ENCODE data around the gene LAMTOR2.
"Not testable (repeated sequence)": the region's sequence is repeated elsewhere in the genome, so short reads cannot be mapped to it uniquely, and the experiment has no call there.

LAMTOR2 gene

GRCh38 chr1:156054500-156055280 lies at the start of gene LAMTOR2:
Gene LAMTOR2 (plus strand): TSS chr1:156054782. CDS start chr1:156054890, 108 bp downstream.
- DNase-seq (ENCODE audit: low spot score), result peak; percentile 98

- no peak for DNase-seq (ENCODE audit: low spot score)
Measured at GRCh38 chr1:156004843-156005584, 49.6 kb upstream of the LAMTOR2 start.

- DNase-seq (ENCODE audit: low spot score), result no peak
Measured at GRCh38 chr1:156006666-156007376, 47.8 kb upstream of the LAMTOR2 start.

GRCh38 chr1:156009404-156009803 lies 45.2 kb upstream of the LAMTOR2 start:
- DNase-seq (ENCODE audit: low spot score), result no peak

- no peak for DNase-seq (ENCODE audit: low spot score)
Measured at GRCh38 chr1:156012051-156012817, 42.3 kb upstream of the LAMTOR2 start.

- no peak for DNase-seq (ENCODE audit: low spot score)
Measured at GRCh38 chr1:156014829-156015228, 39.8 kb upstream of the LAMTOR2 start.

GRCh38 chr1:156019946-156020292 lies 34.7 kb upstream of the LAMTOR2 start:
- no peak for DNase-seq (ENCODE audit: low spot score)

GRCh38 chr1:156020293-156021092 lies 34.1 kb upstream of the LAMTOR2 start, which contains the start of gene SSR2:
Gene SSR2 (minus strand): TSS chr1:156020951. CDS start chr1:156020167, 784 bp downstream.
- peak; percentile 92 for DNase-seq (ENCODE audit: low spot score)

GRCh38 chr1:156021093-156021428 lies 33.5 kb upstream of the LAMTOR2 start:
- peak; percentile 11 for DNase-seq (ENCODE audit: low spot score)

- no peak for DNase-seq (ENCODE audit: low spot score)
Measured at GRCh38 chr1:156021954-156022353, 32.6 kb upstream of the LAMTOR2 start.

GRCh38 chr1:156024801-156025200 lies 29.8 kb upstream of the LAMTOR2 start:
- DNase-seq (ENCODE audit: low spot score), result no peak

GRCh38 chr1:156025876-156026275 lies 28.7 kb upstream of the LAMTOR2 start:
- DNase-seq (ENCODE audit: low spot score), result no peak

- no peak for DNase-seq (ENCODE audit: low spot score)
Measured at GRCh38 chr1:156026588-156026987, 28.0 kb upstream of the LAMTOR2 start.

GRCh38 chr1:156033011-156033410 lies 21.6 kb upstream of the LAMTOR2 start:
- DNase-seq (ENCODE audit: low spot score), result no peak

GRCh38 chr1:156034991-156035390 lies 19.6 kb upstream of the LAMTOR2 start:
- not testable (repeated sequence) for DNase-seq (ENCODE audit: low spot score)

GRCh38 chr1:156042828-156043227 lies 11.8 kb upstream of the LAMTOR2 start:
- no peak for DNase-seq (ENCODE audit: low spot score)

GRCh38 chr1:156045076-156045475 lies 9.5 kb upstream of the LAMTOR2 start:
- DNase-seq (ENCODE audit: low spot score), result no peak

- no peak for DNase-seq (ENCODE audit: low spot score)
Measured at GRCh38 chr1:156048663-156049258, 5.8 kb upstream of the LAMTOR2 start.

- DNase-seq (ENCODE audit: low spot score), result peak; percentile 84
Measured at GRCh38 chr1:156050376-156050775, 4.2 kb upstream of the LAMTOR2 start.

- no peak for DNase-seq (ENCODE audit: low spot score)
Measured at GRCh38 chr1:156051011-156051725, 3.4 kb upstream of the LAMTOR2 start.
